Activated T-cell treated with anti-CD3 and anti-CD28 coated beads, Interleukin-2, amount 50 U/mL, for 72 hours (primary cell): ENCODE results near the gene SIRPB2. TPM values are rescaled to one million over a fixed set of nuclear protein-coding genes. Genes with fewer than 3 reads are reported as not detected.

Source experiments
- ATAC-seq, 2 donors: fragments of 150-1000 bp; cut with Tn5 transposase; replicated peaks in 1 of 2; 2 replicates each; pipeline ENCODE4 v1.10.0; 2021; ENCODE audit warnings: moderate library complexity in 2 of 2, mild to moderate bottlenecking in 1 of 2
- DNase-seq, 2 donors: peaks; one replicate each; pipeline ENCODE4 v3.0.0; 2021 to 2022; ENCODE audit warnings: mixed read lengths in 1 of 2
- H3K27ac Mint-ChIP-seq: one replicate; pipeline ENCODE4 v1.8.0; 2022; ENCODE audit warnings: mild to moderate bottlenecking, moderate library complexity, mixed read lengths
- H3K27me3 Mint-ChIP-seq: one replicate; pipeline ENCODE4 v1.8.0; 2022; ENCODE audit warnings: low read depth, mixed read lengths
- H3K36me3 Mint-ChIP-seq, 2 donors: one replicate each; pipeline ENCODE4 v1.8.0; 2022; ENCODE audit warnings: mixed read lengths in 2 of 2, mild to moderate bottlenecking in 1 of 2; ENCODE audit not compliant: insufficient read depth in 2 of 2
- H3K4me1 Mint-ChIP-seq: one replicate; pipeline ENCODE4 v1.8.0; 2022; ENCODE audit warnings: low read depth, mixed read lengths
- H3K4me3 Mint-ChIP-seq, 2 donors: one replicate each; pipeline ENCODE4 v1.8.0; 2022; ENCODE audit warnings: mild to moderate bottlenecking in 2 of 2, mixed read lengths in 2 of 2, moderate library complexity in 2 of 2
- H3K9me3 Mint-ChIP-seq, 2 donors: one replicate each; pipeline ENCODE4 v1.8.0; 2022; ENCODE audit warnings: mixed read lengths in 2 of 2
- total RNA-seq, 2 donors: library from RNA; stranded (reverse); gene quantifications; one replicate each; pipeline ENCODE4 v1.2.3, GENCODE V29; 2022

The SIRPB2 gene
- total RNA-seq, 2 donors from 2014 or later: not detected

DNA sequence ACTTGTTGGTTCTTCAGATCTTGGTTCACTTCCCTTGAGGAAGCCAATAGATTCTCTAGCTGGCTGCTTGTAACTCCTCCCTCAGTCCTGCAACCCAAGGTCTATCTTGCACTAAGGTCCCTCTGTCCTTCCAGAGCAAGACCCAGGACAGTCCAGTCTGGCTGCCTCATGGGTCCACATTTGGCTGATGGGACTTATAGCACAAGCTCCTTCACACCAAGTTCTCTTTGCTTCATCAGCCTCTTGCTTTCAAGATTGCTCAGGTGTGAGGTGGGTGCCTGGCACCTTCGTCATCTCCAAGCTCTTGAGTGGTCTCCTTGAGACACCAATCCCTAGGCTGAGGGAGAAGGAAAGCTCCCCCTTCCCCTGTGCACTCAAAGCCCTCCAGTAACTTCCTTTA is 52.9 kb downstream of the SIRPB2 start:
- H3K27ac Mint-ChIP-seq: no peak overlapping the region
- peaks cover 22% of the 10 kb centered on the region for H3K4me1 Mint-ChIP-seq
- no peaks in the 10 kb centered on the region for H3K27me3 Mint-ChIP-seq
- no peaks in the 10 kb centered on the region for H3K9me3 Mint-ChIP-seq
- DNase-seq: no peak
- H3K4me3 Mint-ChIP-seq: no peak overlapping the region
- ATAC-seq: no peak
- H3K36me3 Mint-ChIP-seq: peaks cover 0 to 2% of the 10 kb centered on the region in 2 donors

DNA sequence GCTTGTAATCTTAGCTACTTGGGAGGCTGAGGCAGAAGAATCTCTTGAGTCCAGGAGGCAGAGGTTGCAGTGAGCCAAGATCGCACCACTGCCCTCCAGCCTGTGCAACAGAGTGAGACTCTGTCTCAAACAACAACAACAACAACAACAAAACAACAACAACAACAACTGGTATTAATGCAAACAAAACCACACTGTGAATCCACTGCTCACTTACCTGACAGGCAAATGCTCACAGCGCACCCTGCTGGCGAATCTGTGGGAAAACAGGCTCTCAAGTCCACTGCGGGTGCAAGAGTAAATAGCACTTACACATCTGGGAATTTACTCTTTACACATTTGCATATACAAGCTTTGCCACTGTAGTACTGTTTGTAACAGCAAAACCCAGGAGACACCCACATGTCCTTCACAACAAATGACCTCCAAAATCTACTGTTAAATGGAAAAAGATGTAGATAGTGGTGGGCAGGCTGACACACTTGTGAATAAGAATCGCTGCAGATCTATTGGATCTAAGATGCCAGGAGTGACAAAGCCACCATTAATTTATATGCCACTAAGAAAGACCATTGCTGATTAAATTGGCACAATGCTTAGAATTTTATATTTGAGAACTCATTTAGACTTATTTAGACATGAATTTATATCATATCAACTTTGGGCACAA is 53.9 kb downstream of the SIRPB2 start:
- H3K27ac Mint-ChIP-seq: no peak overlapping the region
- H3K4me1 Mint-ChIP-seq: peaks cover 22% of the 10 kb centered on the region
- ATAC-seq: no peak
- H3K36me3 Mint-ChIP-seq: peaks cover 0 to 2% of the 10 kb centered on the region in 2 donors
- no peak overlapping the region for H3K4me3 Mint-ChIP-seq
- no peaks in the 10 kb centered on the region for H3K9me3 Mint-ChIP-seq
- DNase-seq: peak; percentile 69 to 74
- no peaks in the 10 kb centered on the region for H3K27me3 Mint-ChIP-seq

DNA sequence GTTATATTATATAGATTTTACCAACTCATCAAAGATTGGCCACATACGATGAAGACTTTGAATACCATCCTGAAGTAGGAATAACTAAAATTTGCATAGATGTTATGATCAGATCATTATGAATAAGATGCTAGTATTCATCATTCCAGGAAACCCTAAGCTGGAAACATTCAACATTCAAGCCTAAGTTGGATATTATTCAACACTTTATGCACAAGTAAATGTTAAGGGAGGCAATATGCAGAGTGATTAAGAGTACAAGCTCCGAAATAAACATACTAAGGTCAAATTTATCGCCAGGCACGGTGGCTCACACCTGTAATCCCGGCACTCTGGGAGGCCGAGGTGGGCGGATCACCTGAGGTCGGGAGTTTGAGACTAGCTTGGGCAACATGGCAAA is 55.0 kb downstream of the SIRPB2 start:
- H3K9me3 Mint-ChIP-seq: no peaks in the 10 kb centered on the region
- no peak overlapping the region for H3K4me3 Mint-ChIP-seq
- H3K27me3 Mint-ChIP-seq: no peaks in the 10 kb centered on the region
- ATAC-seq (no peak), DNase-seq (no peak)
- no peaks in the 10 kb centered on the region for H3K36me3 Mint-ChIP-seq
- no peak overlapping the region for H3K27ac Mint-ChIP-seq
- H3K4me1 Mint-ChIP-seq: peaks cover 22% of the 10 kb centered on the region

DNA sequence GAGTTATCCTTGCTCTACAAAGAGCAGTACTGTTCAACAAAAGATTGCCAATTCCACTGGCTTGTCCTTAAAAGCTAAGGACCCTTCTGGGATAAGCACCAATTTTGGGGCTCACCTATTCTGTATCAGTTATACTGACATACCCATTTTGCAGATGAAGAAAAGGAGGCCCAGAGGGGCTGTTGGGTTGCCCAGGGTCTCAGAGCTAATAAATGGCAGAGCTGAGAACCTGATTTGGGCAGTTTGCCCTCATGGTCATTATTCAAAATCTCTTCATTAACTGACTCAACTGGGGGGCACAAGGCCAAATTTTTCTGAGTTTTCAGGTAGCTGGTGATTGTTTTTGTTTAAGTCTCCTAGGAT is 55.9 kb downstream of the SIRPB2 start:
- Mint-ChIP-seq H3K4me1 (peaks cover 22% of the 10 kb centered on the region), H3K9me3 (no peaks in the 10 kb centered on the region), H3K27me3 (no peaks in the 10 kb centered on the region), H3K36me3 (no peaks in the 10 kb centered on the region), H3K4me3 (peak overlapping the region in 1 of 2 donors; percentile 56), H3K27ac (peak overlapping the region; percentile 84)
- no peak for DNase-seq
- no peak for ATAC-seq

DNA sequence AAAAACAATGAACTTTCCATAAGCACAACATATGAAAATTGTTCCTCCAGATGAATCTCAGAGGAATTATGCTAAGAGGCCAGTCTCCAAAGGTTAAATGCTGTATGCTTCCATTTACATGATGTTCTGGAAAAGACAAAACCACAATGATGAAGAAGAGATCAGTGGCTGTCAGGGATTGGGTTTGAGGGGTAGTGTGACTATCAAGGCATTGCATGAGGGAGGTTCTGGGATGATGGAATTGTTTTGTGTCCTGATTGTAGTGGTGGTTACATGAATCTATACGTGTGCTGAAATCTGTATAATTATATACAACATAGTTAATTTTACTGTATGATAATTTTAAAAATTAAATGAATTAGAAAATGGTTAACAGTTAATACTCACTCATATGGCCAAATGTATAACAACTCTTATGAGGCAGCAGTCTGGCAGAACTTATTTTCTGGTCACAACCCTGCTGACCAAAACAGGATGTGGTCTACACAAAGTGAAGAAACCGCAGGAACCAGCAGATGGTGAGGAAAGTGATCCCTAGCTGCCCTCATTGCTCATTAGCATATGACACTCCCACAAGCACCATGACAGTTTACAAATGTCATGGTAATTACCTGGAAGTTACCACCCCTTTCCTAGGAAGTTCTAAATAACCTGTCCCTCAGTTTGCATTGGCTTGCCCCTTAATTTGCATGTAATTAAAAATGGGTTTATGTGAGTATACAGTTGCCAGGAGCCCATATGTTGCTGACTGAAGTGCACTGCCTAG is 56.5 kb downstream of the SIRPB2 start:
- H3K4me1 Mint-ChIP-seq: peaks cover 22% of the 10 kb centered on the region
- no peaks in the 10 kb centered on the region for H3K27me3 Mint-ChIP-seq
- no peaks in the 10 kb centered on the region for H3K9me3 Mint-ChIP-seq
- peak overlapping the region in 1 of 2 donors; percentile 56 for H3K4me3 Mint-ChIP-seq
- ATAC-seq (peak; percentile 89 to 93), DNase-seq (peak; percentile 74 to 75)
- H3K27ac Mint-ChIP-seq: peak overlapping the region; percentile 84
- H3K36me3 Mint-ChIP-seq: no peaks in the 10 kb centered on the region

DNA sequence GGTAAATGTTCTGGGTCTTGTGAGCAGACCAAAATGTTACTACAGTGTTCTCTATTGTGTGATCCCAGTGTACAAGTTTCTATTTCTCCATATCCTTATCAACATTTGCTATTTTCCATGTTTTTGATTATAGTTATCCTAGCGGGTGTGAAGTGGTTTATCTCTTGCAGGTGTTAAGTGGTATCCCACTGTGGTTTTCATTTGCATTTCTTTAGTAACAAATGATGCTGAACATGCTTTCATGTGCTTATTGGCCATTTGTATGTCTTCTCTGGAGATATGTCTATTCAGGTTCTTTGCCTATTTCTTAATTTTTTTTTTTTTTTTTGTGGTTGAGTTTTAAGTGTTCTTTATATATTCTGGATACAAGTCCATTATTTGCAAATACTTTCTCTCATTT is 60.1 kb downstream of the SIRPB2 start:
- Mint-ChIP-seq H3K9me3 (no peaks in the 10 kb centered on the region), H3K4me3 (no peak overlapping the region), H3K36me3 (no peaks in the 10 kb centered on the region), H3K4me1 (peaks cover 31% of the 10 kb centered on the region), H3K27me3 (no peaks in the 10 kb centered on the region), H3K27ac (no peak overlapping the region)
- DNase-seq (no peak), ATAC-seq (no peak)

DNA sequence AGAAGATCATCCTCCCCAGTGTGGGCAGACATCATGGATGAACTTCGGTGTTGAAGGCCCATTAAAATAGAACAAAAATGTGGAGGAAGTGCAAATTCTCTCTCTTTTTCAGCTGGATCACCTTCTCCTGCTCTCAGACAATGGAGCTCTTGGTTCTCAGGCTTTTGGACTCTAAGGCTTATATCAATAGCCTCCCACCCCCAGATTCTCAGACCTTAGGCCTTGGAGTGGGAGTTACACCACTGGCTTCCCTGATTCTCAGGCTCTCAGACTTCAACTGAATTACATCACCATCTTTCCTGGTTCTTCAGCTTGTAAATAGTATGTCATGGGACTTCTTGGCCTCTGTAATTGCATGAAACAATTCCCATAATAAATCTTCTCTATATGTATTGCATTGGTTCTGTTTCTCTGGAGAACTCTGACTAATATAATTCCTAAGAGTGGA is 61.2 kb downstream of the SIRPB2 start:
- no peak for DNase-seq
- ATAC-seq: no peak
- no peaks in the 10 kb centered on the region for H3K27me3 Mint-ChIP-seq
- H3K27ac Mint-ChIP-seq: no peak overlapping the region
- no peak overlapping the region for H3K4me3 Mint-ChIP-seq
- no peaks in the 10 kb centered on the region for H3K9me3 Mint-ChIP-seq
- peaks cover 22% of the 10 kb centered on the region for H3K4me1 Mint-ChIP-seq
- no peaks in the 10 kb centered on the region for H3K36me3 Mint-ChIP-seq

DNA sequence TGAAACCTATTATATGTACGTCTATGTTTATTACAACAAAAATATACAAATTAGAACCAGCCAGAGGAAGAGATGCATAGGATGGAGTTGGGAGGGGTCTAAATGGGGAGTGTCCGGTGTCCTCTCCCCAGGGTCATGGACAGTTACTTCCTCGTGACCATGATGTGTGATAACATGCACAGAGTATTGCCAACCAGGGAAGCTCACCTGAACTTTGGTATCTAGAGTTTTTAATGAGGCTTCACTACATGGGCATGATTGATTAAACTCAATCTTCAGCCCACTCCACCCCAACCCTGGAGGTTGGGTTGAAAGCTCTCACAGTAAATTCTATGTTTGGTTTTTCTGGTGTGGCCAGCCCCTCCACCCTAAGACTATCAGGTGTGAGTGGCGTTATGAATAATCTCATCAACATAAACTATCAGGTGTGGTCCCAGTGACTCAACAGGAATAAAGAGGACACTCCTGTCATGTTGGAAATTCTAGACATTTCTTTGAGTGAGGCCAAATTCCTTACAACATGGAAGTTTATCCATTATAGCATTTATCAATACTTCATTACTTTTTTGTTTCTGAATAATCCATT is 62.0 kb downstream of the SIRPB2 start:
- Mint-ChIP-seq H3K27me3 (no peaks in the 10 kb centered on the region), H3K27ac (no peak overlapping the region), H3K4me3 (no peak overlapping the region), H3K4me1 (peaks cover 14% of the 10 kb centered on the region), H3K36me3 (no peaks in the 10 kb centered on the region), H3K9me3 (no peaks in the 10 kb centered on the region)
- ATAC-seq (no peak), DNase-seq (no peak)

DNA sequence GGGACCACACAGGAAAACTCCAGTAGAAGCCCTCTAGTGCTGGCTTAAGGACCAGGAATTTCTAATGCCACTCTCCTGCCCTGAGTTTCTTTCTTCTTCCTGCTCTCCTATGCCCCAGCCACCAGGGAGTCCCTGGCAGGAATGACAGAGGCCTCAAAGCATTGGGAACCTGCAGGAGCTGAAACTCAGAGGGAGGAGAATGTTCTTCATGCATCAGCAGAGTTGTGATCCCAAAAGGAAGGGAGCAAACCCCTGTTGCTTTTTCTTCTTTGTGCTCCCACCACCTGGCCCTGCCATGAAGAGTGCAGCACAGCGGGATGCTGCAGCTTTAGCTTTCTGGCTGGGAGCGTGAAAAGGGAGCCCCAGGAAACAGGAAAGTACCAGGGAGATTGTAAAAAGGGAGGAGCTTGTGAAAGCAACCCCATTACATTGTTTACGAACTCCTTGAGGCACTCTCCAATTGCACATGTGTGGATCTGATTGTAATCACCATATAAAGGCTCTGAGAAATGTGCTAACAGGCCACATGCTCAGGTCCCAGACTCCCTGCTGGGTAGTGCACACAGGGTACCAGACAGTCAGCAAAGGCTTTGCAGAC is 63.7 kb downstream of the SIRPB2 start:
- Mint-ChIP-seq H3K4me1 (peaks cover 16% of the 10 kb centered on the region), H3K9me3 (peaks cover 0 to 2% of the 10 kb centered on the region in 2 donors), H3K36me3 (no peaks in the 10 kb centered on the region), H3K4me3 (no peak overlapping the region), H3K27ac (no peak overlapping the region), H3K27me3 (no peaks in the 10 kb centered on the region)
- ATAC-seq (no peak), DNase-seq (no peak)

DNA sequence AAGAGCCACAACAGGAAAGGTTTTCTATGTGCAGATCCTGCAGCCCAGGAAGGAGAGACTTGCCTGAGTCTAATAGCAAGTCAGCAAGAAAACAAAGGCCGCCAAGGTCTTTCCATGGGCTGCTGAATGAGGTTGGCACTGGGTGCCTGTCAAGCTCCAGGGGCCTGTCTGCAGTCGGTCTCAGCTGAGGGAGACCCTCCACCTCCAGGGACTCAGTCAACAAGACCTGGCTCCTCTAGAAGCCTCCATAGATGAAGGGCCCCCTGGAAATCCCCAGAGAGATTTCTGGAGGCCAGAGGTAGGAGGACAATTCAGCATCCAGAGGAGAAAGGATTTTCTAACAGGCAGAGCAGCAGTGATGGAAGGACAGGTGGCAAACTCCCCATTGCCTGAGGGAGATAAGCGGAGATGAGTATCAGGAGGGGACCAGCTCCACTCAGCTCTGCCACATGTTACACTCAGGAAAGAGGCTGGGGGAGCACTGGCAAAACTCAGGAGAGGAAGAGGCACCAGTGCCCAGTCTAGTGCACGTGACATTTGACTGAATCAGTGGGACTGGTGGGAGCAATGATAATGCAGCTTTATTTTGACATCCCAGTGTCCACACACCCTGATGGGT is 64.9 kb downstream of the SIRPB2 start:
- no peak for DNase-seq
- Mint-ChIP-seq H3K4me3 (no peak overlapping the region), H3K27me3 (no peaks in the 10 kb centered on the region), H3K36me3 (peaks cover 0 to 2% of the 10 kb centered on the region in 2 donors), H3K9me3 (peaks cover 3% of the 10 kb centered on the region in 2 donors), H3K4me1 (peaks cover 16% of the 10 kb centered on the region), H3K27ac (no peak overlapping the region)
- no peak for ATAC-seq
